IMR-90 (cell line): Measurements from ENCODE around the gene PRRC2B. TPM values are rescaled to one million over a fixed set of nuclear protein-coding genes. Genes with fewer than 3 reads are reported as not detected.

Experiments
- ATAC-seq: fragments of 200-7000 bp; cut with Tn5 transposase; 2 replicates; pipeline ENCODE4 v1.9.1; 2020; ENCODE audit warnings: low read depth, mild to moderate bottlenecking, moderate library complexity
- BruUV-seq: library from RNA; stranded (reverse); fragments of 400-500 nt; replicated peaks from 2 replicates; lab custom pipeline; 2021; lab: Mats Ljungman, UMichigan
- CTCF ChIA-PET: fragments of 300-600 bp; formaldehyde crosslinking; extraction: SDS; loops from one replicate; lab custom pipeline; 2021; ENCODE audit warnings: antibody characterized with exemption; lab: Yijun Ruan, JAX
- POLR2A ChIA-PET: fragments of 300-600 bp; sonication (Branson Sonifier 250); formaldehyde crosslinking; loops from one replicate; lab custom pipeline; 2022; ENCODE audit warnings: antibody characterized with exemption; ENCODE audit not compliant: unreplicated experiment; lab: Charles Lee
- DNase-seq: peaks from one replicate; pipeline ENCODE4 v3.0.0; 2013
- H2AFZ ChIP-seq: replicated peaks from 2 replicates; pipeline ENCODE3; 2013; ENCODE audit warnings: low read length, mild to moderate bottlenecking; ENCODE audit not compliant: poor library complexity
- H2AK5ac ChIP-seq: 2 replicates; pipeline ENCODE4 v1.6.1; 2013; ENCODE audit warnings: low read depth, low read length, inconsistent platforms
- H2AK9ac ChIP-seq: replicated peaks from 2 replicates; pipeline ENCODE3; 2013; ENCODE audit warnings: mild to moderate bottlenecking, low read depth, low read length, moderate library complexity; ENCODE audit not compliant: poor library complexity
- H2BK120ac ChIP-seq: 2 replicates; pipeline ENCODE4 v1.6.1; 2013; ENCODE audit warnings: low read depth, low read length, inconsistent platforms
- H2BK15ac ChIP-seq: 3 replicates; pipeline ENCODE4 v1.6.1; 2013; ENCODE audit warnings: low read depth, low read length, inconsistent platforms
- H2BK20ac ChIP-seq: 2 replicates; pipeline ENCODE4 v1.6.1; 2013; ENCODE audit warnings: low read depth, mild to moderate bottlenecking, inconsistent platforms, low read length, moderate library complexity
- H2BK5ac ChIP-seq: 2 replicates; pipeline ENCODE4 v1.6.1; 2013; ENCODE audit warnings: mild to moderate bottlenecking, low read depth, low read length, inconsistent platforms; ENCODE audit not compliant: poor library complexity, severe bottlenecking
- H3K14ac ChIP-seq: replicated peaks from 2 replicates; pipeline ENCODE4 v1.6.1; 2013; ENCODE audit warnings: low read depth, low read length, inconsistent platforms
- H3K18ac ChIP-seq: 2 replicates; pipeline ENCODE4 v1.6.1; 2013; ENCODE audit warnings: low read depth, low read length, control low read depth
- H3K23ac ChIP-seq: 2 replicates; pipeline ENCODE4 v1.6.1; 2013; ENCODE audit warnings: low read depth, low read length, inconsistent platforms
- H3K27ac ChIP-seq: 2 replicates; pipeline ENCODE4 v1.5.1; 2013; ENCODE audit warnings: mild to moderate bottlenecking, control low read depth, low read length; ENCODE audit not compliant: insufficient read depth
- H3K27me3 ChIP-seq: 2 replicates; pipeline ENCODE4 v1.6.1; 2013; ENCODE audit warnings: low read length; ENCODE audit not compliant: control insufficient read depth, insufficient read depth
- H3K36me3 ChIP-seq: 2 replicates; pipeline ENCODE4 v1.6.1; 2013; ENCODE audit warnings: low read length, mixed read lengths; ENCODE audit not compliant: control insufficient read depth, insufficient read depth
- H3K4ac ChIP-seq: 2 replicates; pipeline ENCODE4 v1.6.1; 2013; ENCODE audit warnings: low read depth, low read length, inconsistent platforms
- H3K4me1 ChIP-seq: 2 replicates; pipeline ENCODE4 v1.6.1; 2013; ENCODE audit warnings: low read length, mixed read lengths; ENCODE audit not compliant: control insufficient read depth, insufficient read depth
- H3K4me2 ChIP-seq: 2 replicates; pipeline ENCODE4 v1.6.1; 2013; ENCODE audit warnings: low read depth, mild to moderate bottlenecking, control low read depth, low read length, moderate library complexity
- H3K4me3 ChIP-seq: 2 replicates; pipeline ENCODE4 v1.5.1; 2013; ENCODE audit warnings: low read depth, mild to moderate bottlenecking, control low read depth, low read length, moderate library complexity; ENCODE audit not compliant: insufficient read depth
- H3K56ac ChIP-seq: 2 replicates; pipeline ENCODE4 v1.6.1; 2013; ENCODE audit warnings: low read length, inconsistent platforms; ENCODE audit not compliant: insufficient read depth; ENCODE audit errors: extremely low read depth
- H3K79me1 ChIP-seq, 2 experiments: 2 replicates each; pipeline ENCODE4 v1.6.1; 2013; ENCODE audit warnings: low read length in 2 of 2, inconsistent platforms in 1 of 2, low read depth in 1 of 2
- H3K9ac ChIP-seq: 2 replicates; pipeline ENCODE4 v1.6.1; 2013; ENCODE audit warnings: low read depth, low read length, control low read depth
- H3K9me1 ChIP-seq: 2 replicates; pipeline ENCODE4 v1.6.1; 2013; ENCODE audit warnings: low read length, inconsistent platforms; ENCODE audit not compliant: insufficient read depth
- H3K9me3 ChIP-seq: 2 replicates; pipeline ENCODE4 v1.6.1; 2013; ENCODE audit warnings: low read length; ENCODE audit not compliant: control insufficient read depth, insufficient read depth
- H4K20me1 ChIP-seq: 2 replicates; pipeline ENCODE4 v1.6.1; 2013; ENCODE audit warnings: low read length, inconsistent platforms; ENCODE audit not compliant: insufficient read depth
- H4K5ac ChIP-seq: 2 replicates; pipeline ENCODE4 v1.6.1; 2013; ENCODE audit warnings: mild to moderate bottlenecking, low read depth, low read length, control low read depth
- H4K8ac ChIP-seq, 2 experiments: 2 replicates each; pipeline ENCODE4 v1.6.1; 2013; ENCODE audit warnings: low read depth in 2 of 2, low read length in 2 of 2, control low read depth in 1 of 2, inconsistent platforms in 1 of 2
- H4K91ac ChIP-seq: 2 replicates; pipeline ENCODE4 v1.6.1; 2013; ENCODE audit warnings: low read depth, low read length, inconsistent platforms; ENCODE audit not compliant: insufficient read depth
- CEBPB ChIP-seq: IDR thresholded peaks from 2 replicates; pipeline ENCODE4 v1.6.1; 2012; ENCODE audit warnings: low read depth, low read length, improper control_type of control experiment
- CHD1 ChIP-seq: IDR thresholded peaks from 2 replicates; pipeline ENCODE4 v1.6.1; 2012; ENCODE audit warnings: low read depth, low read length, improper control_type of control experiment
- FOS ChIP-seq: fragments of 150-350 bp; IDR thresholded peaks from 2 replicates; pipeline ENCODE4 v1.6.1; 2016; ENCODE audit warnings: low read depth, low read length
- MAFK ChIP-seq: IDR thresholded peaks from 2 replicates; pipeline ENCODE4 v1.6.1; 2012; ENCODE audit warnings: low read depth, low read length, improper control_type of control experiment
- MAZ ChIP-seq: IDR thresholded peaks from 2 replicates; pipeline ENCODE4 v1.6.1; 2012; ENCODE audit warnings: low read depth, mild to moderate bottlenecking, low read length, improper control_type of control experiment, moderate library complexity, borderline replicate concordance
- RCOR1 ChIP-seq: IDR thresholded peaks from 2 replicates; pipeline ENCODE4 v1.6.1; 2012; ENCODE audit warnings: mild to moderate bottlenecking, low read length, improper control_type of control experiment; ENCODE audit not compliant: insufficient replicate concordance
- RFX5 ChIP-seq: IDR thresholded peaks from 2 replicates; pipeline ENCODE4 v1.8.0; 2012; ENCODE audit warnings: low read depth, mild to moderate bottlenecking, low read length, moderate library complexity
- SMC3 ChIP-seq: fragments of 150-350 bp; IDR thresholded peaks from 2 replicates; pipeline ENCODE4 v1.6.1; 2016; ENCODE audit warnings: low read depth, mild to moderate bottlenecking, antibody characterized with exemption, low read length, moderate library complexity
- WGBS, 2 experiments: methylation state at CpG; one replicate each; pipeline versions ENCODE4 v1.1.5 to v1.1.7; 2013; ENCODE audit warnings: missing lambda C conversion rate in 2 of 2; ENCODE audit not compliant: insufficient read length in 1 of 2; ENCODE audit errors: extremely low coverage in 2 of 2; 5-methylcytosine and 5-hydroxymethylcytosine counted together
- dilution Hi-C: fragments of 300-500 bp; cut with HindIII; formaldehyde crosslinking; loops from one replicate; pipeline ENCODE4 v1.14.3; 2018; ENCODE audit warnings: low sequenced_read_pairs; ENCODE audit not compliant: unreplicated experiment
- in situ Hi-C: fragments of 300-500 bp; cut with MboI; formaldehyde crosslinking; loops from 3 replicates; pipeline ENCODE4 v1.14.3; 2019; ENCODE audit warnings: low sequenced_read_pairs, inconsistent platforms, mixed read lengths
- intact Hi-C: fragments of 100-400 bp; cut with micrococcal nuclease; formaldehyde crosslinking; loops from 2 replicates; pipeline ENCODE4 v1.10.0; 2022
- polyA plus RNA-seq, 3 experiments: library from polyadenylated mRNA; depleted of rRNA; stranded (reverse); fragments of >200 nt; gene quantifications; 2 replicates each; pipeline ENCODE4 v1.2.3, GENCODE V29; 2012; ENCODE audit warnings: low replicate concordance in 1 of 3
- total RNA-seq: library from RNA; depleted of rRNA; stranded (reverse); fragments of >200 nt; gene quantifications from 2 replicates; pipeline ENCODE4 v1.2.3, GENCODE V29; 2012
- TF ChIP-seq, protein P1 (sequence below): fragments of 150-350 bp; IDR thresholded peaks from 2 replicates; pipeline ENCODE4 v1.6.1; 2016; ENCODE audit warnings: low read depth, mild to moderate bottlenecking, low read length, moderate library complexity, borderline replicate concordance
- TF ChIP-seq, protein P2 (sequence below): conservative IDR thresholded peaks from 2 replicates; pipeline ENCODE4 v1.5.1; 2012; ENCODE audit warnings: mild to moderate bottlenecking, low read depth, low read length, improper control_type of control experiment

The PRRC2B gene
- total and polyA plus RNA-seq, 2 of the 4 experiments (the other 2 are of a cell fraction) = 19.4 to 39.1 TPM

DNA sequence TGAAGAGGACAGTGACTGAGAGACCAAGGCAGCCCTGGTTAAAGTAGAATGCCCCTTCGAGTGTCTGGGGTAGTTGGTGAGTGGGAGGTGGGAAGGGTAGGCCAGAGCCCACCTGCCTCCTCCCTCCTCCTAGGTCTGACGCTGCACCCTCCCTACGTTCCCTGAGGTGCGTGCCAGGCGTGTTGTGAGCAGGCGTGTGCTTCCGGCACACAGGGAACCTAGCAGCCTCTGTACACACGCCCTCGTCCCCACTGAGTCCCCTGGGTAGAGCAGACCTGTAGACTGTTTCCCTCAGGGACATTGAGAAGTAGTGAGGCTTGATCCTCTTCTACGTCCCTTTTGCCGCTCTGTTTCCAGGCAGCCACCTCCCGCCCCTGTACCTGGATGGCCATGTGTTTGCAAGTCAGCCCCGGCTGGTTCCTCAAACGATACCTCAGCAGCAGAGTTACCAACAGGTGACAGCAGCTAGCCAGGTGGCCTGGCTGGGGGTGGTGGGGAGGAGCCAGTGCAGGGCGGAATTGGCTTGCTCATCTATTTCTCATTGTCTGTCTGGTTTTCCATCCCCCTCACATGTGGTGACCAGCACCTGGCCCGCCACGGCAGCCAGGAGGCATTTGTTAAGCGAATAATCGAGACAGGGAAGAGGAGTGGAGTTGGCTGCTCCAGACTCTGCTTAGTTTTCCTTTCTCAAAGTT lies 92.0 kb downstream of the PRRC2B start:
- dilution Hi-C loops = no loop called here
- no peak overlapping the region for H3K14ac ChIP-seq
- intact Hi-C loops = no loop called here
- no peaks in the 10 kb centered on the region for H3K9me3 ChIP-seq
- in situ Hi-C loops = no loop called here
- peaks cover 30 to 55% of the 10 kb centered on the region in 2 experiments; a peak in 3 of 4 replicates for H3K79me1 ChIP-seq
- no peak overlapping the region for H3K4ac ChIP-seq
- DNase-seq (no peak), ATAC-seq (no peak)
- no peaks in the 10 kb centered on the region for H3K27me3 ChIP-seq
- TF ChIP-seq, protein P1, sequence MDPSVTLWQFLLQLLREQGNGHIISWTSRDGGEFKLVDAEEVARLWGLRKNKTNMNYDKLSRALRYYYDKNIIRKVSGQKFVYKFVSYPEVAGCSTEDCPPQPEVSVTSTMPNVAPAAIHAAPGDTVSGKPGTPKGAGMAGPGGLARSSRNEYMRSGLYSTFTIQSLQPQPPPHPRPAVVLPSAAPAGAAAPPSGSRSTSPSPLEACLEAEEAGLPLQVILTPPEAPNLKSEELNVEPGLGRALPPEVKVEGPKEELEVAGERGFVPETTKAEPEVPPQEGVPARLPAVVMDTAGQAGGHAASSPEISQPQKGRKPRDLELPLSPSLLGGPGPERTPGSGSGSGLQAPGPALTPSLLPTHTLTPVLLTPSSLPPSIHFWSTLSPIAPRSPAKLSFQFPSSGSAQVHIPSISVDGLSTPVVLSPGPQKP = no peak
- TF ChIP-seq MAZ (no peak), FOS (no peak), RCOR1 (no peak), CHD1 (no peak), RFX5 (no peak), CEBPB (no peak), MAFK (no peak), SMC3 (no peak)
- TF ChIP-seq, protein P2, sequence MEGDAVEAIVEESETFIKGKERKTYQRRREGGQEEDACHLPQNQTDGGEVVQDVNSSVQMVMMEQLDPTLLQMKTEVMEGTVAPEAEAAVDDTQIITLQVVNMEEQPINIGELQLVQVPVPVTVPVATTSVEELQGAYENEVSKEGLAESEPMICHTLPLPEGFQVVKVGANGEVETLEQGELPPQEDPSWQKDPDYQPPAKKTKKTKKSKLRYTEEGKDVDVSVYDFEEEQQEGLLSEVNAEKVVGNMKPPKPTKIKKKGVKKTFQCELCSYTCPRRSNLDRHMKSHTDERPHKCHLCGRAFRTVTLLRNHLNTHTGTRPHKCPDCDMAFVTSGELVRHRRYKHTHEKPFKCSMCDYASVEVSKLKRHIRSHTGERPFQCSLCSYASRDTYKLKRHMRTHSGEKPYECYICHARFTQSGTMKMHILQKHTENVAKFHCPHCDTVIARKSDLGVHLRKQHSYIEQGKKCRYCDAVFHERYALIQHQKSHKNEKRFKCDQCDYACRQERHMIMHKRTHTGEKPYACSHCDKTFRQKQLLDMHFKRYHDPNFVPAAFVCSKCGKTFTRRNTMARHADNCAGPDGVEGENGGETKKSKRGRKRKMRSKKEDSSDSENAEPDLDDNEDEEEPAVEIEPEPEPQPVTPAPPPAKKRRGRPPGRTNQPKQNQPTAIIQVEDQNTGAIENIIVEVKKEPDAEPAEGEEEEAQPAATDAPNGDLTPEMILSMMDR = no peak
- H3K9me1 ChIP-seq = no peaks in the 10 kb centered on the region
- no peak overlapping the region for H2AK5ac ChIP-seq
- no peak overlapping the region for H2BK20ac ChIP-seq
- H2BK5ac ChIP-seq = no peak overlapping the region
- no peak overlapping the region for H2BK120ac ChIP-seq
- H3K4me1 ChIP-seq = no peaks in the 10 kb centered on the region
- H4K20me1 ChIP-seq = peaks cover 13% of the 10 kb centered on the region
- no peak overlapping the region for H2BK15ac ChIP-seq
- BruUV-seq = no TSS peak
- H3K36me3 ChIP-seq = peaks cover 91% of the 10 kb centered on the region
- H4K91ac ChIP-seq = no peak overlapping the region
- H3K27ac ChIP-seq = no peak overlapping the region
- 100% methylated on average over 6 of the region's 19 CpGs; no CpG with 5 or more reads in 1 of the 2 experiments for WGBS, 2 experiments
- no peak overlapping the region for H2AFZ ChIP-seq
- no peak overlapping the region for H3K4me3 ChIP-seq
- CTCF ChIA-PET = no interaction called here
- H3K56ac ChIP-seq = no peak overlapping the region
- H3K23ac ChIP-seq = no peak overlapping the region
- POLR2A ChIA-PET = no interaction called here
- no peak overlapping the region for H4K5ac ChIP-seq
- no peak overlapping the region for H2AK9ac ChIP-seq
- no peak overlapping the region for H3K18ac ChIP-seq
- H4K8ac ChIP-seq = no peak overlapping the region
- H3K9ac ChIP-seq = no peak overlapping the region
- no peak overlapping the region for H3K4me2 ChIP-seq
